Gastroesophageal sphincter (tissue), 4 donors: ENCODE measurements around the gene PHPT1. TPM values are rescaled to one million over a fixed set of nuclear protein-coding genes. Genes with fewer than 3 reads are reported as not detected.

Experiments used
- ATAC-seq: fragments of 150-250 bp; one replicate; pipeline ENCODE4 v1.9.1; 2016; ENCODE audit warnings: mild to moderate bottlenecking, moderate library complexity
- H3K27ac ChIP-seq, 4 donors: fragments of 200-600 bp; sonication (generic) in 3 of 4; 1 replicate in 3 of 4; 2 replicates in 1 of 4; pipeline ENCODE4 v1.5.1; 2016 to 2019
- H3K27me3 ChIP-seq: fragments of 200-600 bp; sonication (generic); one replicate; pipeline ENCODE4 v1.5.1; 2019
- H3K36me3 ChIP-seq, 2 donors: fragments of 200-600 bp; sonication (generic); one replicate each; pipeline ENCODE4 v1.5.1; 2019; ENCODE audit warnings: control low read depth in 1 of 2
- H3K4me1 ChIP-seq, 3 donors: fragments of 200-600 bp; sonication (generic); 1 replicate in 2 of 3; 2 replicates in 1 of 3; pipeline ENCODE4 v1.5.1; 2016 to 2019; ENCODE audit warnings: control low read depth in 2 of 3
- H3K4me3 ChIP-seq, 2 donors: fragments of 200-600 bp; sonication (generic); one replicate each; pipeline ENCODE4 v1.5.1; 2019; ENCODE audit warnings: mild to moderate bottlenecking in 1 of 2, moderate library complexity in 1 of 2
- H3K9me3 ChIP-seq, 3 donors: fragments of 200-600 bp; sonication (generic); one replicate each; pipeline ENCODE4 v1.5.1; 2017 to 2019; ENCODE audit warnings: control low read depth in 2 of 3
- CTCF ChIP-seq, 4 experiments: fragments of 200-600 bp in 2 of 4; fragments of 450-650 bp in 2 of 4; sonication (generic) in 1 of 4; IDR thresholded peaks; one replicate each; pipeline ENCODE4 v1.5.1; 2017 to 2019; ENCODE audit warnings: antibody characterized with exemption in 4 of 4, mild to moderate bottlenecking in 2 of 4, moderate library complexity in 2 of 4
- EP300 ChIP-seq: sonication (generic); formaldehyde crosslinking; IDR thresholded peaks from one replicate; pipeline ENCODE4 v1.6.1; 2017; ENCODE audit warnings: antibody characterized with exemption, mild to moderate bottlenecking
- POLR2A ChIP-seq, 2 donors: fragments of 450-650 bp; IDR thresholded peaks; one replicate each; pipeline ENCODE4 v1.6.1; 2017; ENCODE audit warnings: antibody characterized with exemption in 2 of 2, mild to moderate bottlenecking in 2 of 2, moderate library complexity in 1 of 2
- POLR2AphosphoS5 ChIP-seq: sonication (generic); formaldehyde crosslinking; IDR thresholded peaks from one replicate; pipeline ENCODE4 v1.6.1; 2017; ENCODE audit warnings: antibody characterized with exemption
- WGBS, 2 donors: methylation state at CpG; one replicate each; pipeline ENCODE4 v1.1.5; 2018; ENCODE audit warnings: low coverage in 1 of 2; 5-methylcytosine and 5-hydroxymethylcytosine counted together
- total RNA-seq, 4 donors: library from RNA; depleted of rRNA; stranded (reverse); fragments of >200 nt; gene quantifications; one replicate each; pipeline ENCODE4 v1.1.0, GENCODE V29; 2016

PHPT1 gene
- total RNA-seq, 4 donors from 2014 or later: 33.7 to 63.5 (median 43.7) TPM

GRCh38 chr9:136814725-136815421 lies 34.3 kb upstream of the PHPT1 start:
- ATAC-seq: no peak
- Histone ChIP-seq H3K9me3 (no peaks in the 10 kb centered on the region), H3K27me3 (no peaks in the 10 kb centered on the region), H3K36me3 (peaks cover 0 to 45% of the 10 kb centered on the region in 2 donors), H3K4me3 (no peak overlapping the region), H3K27ac (no peak overlapping the region), H3K4me1 (peaks cover 0 to 25% (median 3%) of the 10 kb centered on the region in 3 donors)
- 88 to 91% methylated on average over 11 to 13 of the region's 13 CpGs for WGBS, 2 donors
- TF ChIP-seq CTCF (IDR thresholded peaks at IDR 0.05): no peak
- no peak for TF ChIP-seq POLR2A (IDR thresholded peaks at IDR 0.05)
- no peak for TF ChIP-seq POLR2AphosphoS5
- no peak for TF ChIP-seq EP300

- Histone ChIP-seq H3K4me3 (no peak overlapping the region), H3K9me3 (no peaks in the 10 kb centered on the region), H3K4me1 (peaks cover 0 to 20% (median 0%) of the 10 kb centered on the region in 3 donors), H3K27ac (no peak overlapping the region), H3K36me3 (peaks cover 0 to 40% of the 10 kb centered on the region in 2 donors), H3K27me3 (no peaks in the 10 kb centered on the region)
- TF ChIP-seq CTCF (IDR thresholded peaks at IDR 0.05) (no peak), EP300 (no peak), POLR2AphosphoS5 (no peak), POLR2A (IDR thresholded peaks at IDR 0.05) (no peak)
- WGBS, 2 donors: 0% methylated on average over 1 of the region's 1 CpG; no CpG with 5 or more reads in 1 of the 2 donors
- ATAC-seq: no peak
Observed at GRCh38 chr9:136815422-136815782, 33.8 kb upstream of the PHPT1 start.

GRCh38 chr9:136820971-136821825 lies 28.0 kb upstream of the PHPT1 start:
- no peaks in the 10 kb centered on the region for H3K9me3 ChIP-seq
- H3K36me3 ChIP-seq: peaks cover 0 to 38% of the 10 kb centered on the region in 2 donors
- H3K27ac ChIP-seq: peak overlapping the region in 2 of 4 donors; percentile 35 to 56
- H3K4me1 ChIP-seq: peaks cover 0 to 22% (median 0%) of the 10 kb centered on the region in 3 donors
- no peak for TF ChIP-seq EP300
- no peak for TF ChIP-seq POLR2AphosphoS5
- TF ChIP-seq POLR2A (IDR thresholded peaks at IDR 0.05): no peak
- TF ChIP-seq CTCF (IDR thresholded peaks at IDR 0.05): no peak
- WGBS, 2 donors: 26 to 49% methylated on average over 5 to 7 of the region's 83 CpGs
- peak overlapping the region; percentile 18 to 51 for H3K4me3 ChIP-seq
- H3K27me3 ChIP-seq: no peaks in the 10 kb centered on the region
- ATAC-seq: peak; percentile 69

GRCh38 chr9:136821826-136822544 lies 27.2 kb upstream of the PHPT1 start:
- peak overlapping the region in 2 of 4 donors; percentile 35 to 56 for H3K27ac ChIP-seq
- WGBS, 2 donors: 86 to 100% methylated on average over 1 to 4 of the region's 42 CpGs
- no peaks in the 10 kb centered on the region for H3K27me3 ChIP-seq
- H3K4me1 ChIP-seq: peaks cover 0 to 22% (median 0%) of the 10 kb centered on the region in 3 donors
- TF ChIP-seq EP300: no peak
- TF ChIP-seq POLR2AphosphoS5: no peak
- TF ChIP-seq CTCF (IDR thresholded peaks at IDR 0.05): no peak
- no peak for TF ChIP-seq POLR2A (IDR thresholded peaks at IDR 0.05)
- H3K4me3 ChIP-seq: peak overlapping the region in 1 of 2 donors; percentile 51
- no peak for ATAC-seq
- H3K9me3 ChIP-seq: no peaks in the 10 kb centered on the region
- peaks cover 0 to 46% of the 10 kb centered on the region in 2 donors for H3K36me3 ChIP-seq
